Neural cell (in vitro differentiated cells): Measurements from ENCODE around the gene SNRPD2. TPM values are rescaled to one million over a fixed set of nuclear protein-coding genes. Genes with fewer than 3 reads are reported as not detected.

Source experiments
- H2AFZ ChIP-seq: fragments of 200-600, 300-800 bp; sonication (generic), shearing (Covaris generic); 2 replicates; pipeline ENCODE4 v1.6.0; 2014; ENCODE audit warnings: low read depth, mild to moderate bottlenecking, antibody characterized with exemption, low read length, moderate library complexity
- H3F3A ChIP-seq: fragments of 200-600 bp; shearing (Covaris generic); 2 replicates; pipeline ENCODE4 v1.6.1; 2016; ENCODE audit warnings: mild to moderate bottlenecking, moderate library complexity, mixed read lengths, antibody characterized with exemption, low read length; ENCODE audit not compliant: insufficient read depth, poor library complexity, severe bottlenecking
- H3K27ac ChIP-seq: fragments of 200-600, 300-800 bp; sonication (generic), shearing (Covaris generic); 2 replicates; pipeline ENCODE4 v1.5.1; 2014; ENCODE audit warnings: mild to moderate bottlenecking, low read length, moderate library complexity
- H3K27me3 ChIP-seq: fragments of 300-800, 200-600 bp; sonication (generic), shearing (Covaris generic); 2 replicates; pipeline ENCODE4 v1.6.0; 2014; ENCODE audit warnings: mild to moderate bottlenecking, low read depth, low read length, moderate library complexity; ENCODE audit not compliant: insufficient read depth
- H3K36me3 ChIP-seq: fragments of 300-800, 200-600 bp; sonication (generic), shearing (Covaris generic); 2 replicates; pipeline ENCODE4 v1.5.1; 2014; ENCODE audit warnings: mild to moderate bottlenecking, antibody characterized with exemption, low read length, moderate library complexity; ENCODE audit not compliant: insufficient read depth
- H3K4me2 ChIP-seq: fragments of 300-800, 200-600 bp; sonication (generic), shearing (Covaris generic); 2 replicates; pipeline ENCODE4 v1.6.0; 2014; ENCODE audit warnings: mild to moderate bottlenecking, low read length
- H3K4me3 ChIP-seq: fragments of 300-800, 200-600 bp; sonication (generic), shearing (Covaris generic); 2 replicates; pipeline ENCODE4 v1.5.1; 2014; ENCODE audit warnings: mild to moderate bottlenecking, low read length, moderate library complexity
- H3K79me2 ChIP-seq: fragments of 200-600 bp; shearing (Covaris generic); replicated peaks from 2 replicates; pipeline ENCODE4 v1.6.0; 2014; ENCODE audit warnings: mild to moderate bottlenecking, low read length, moderate library complexity; ENCODE audit not compliant: insufficient read depth
- H3K9ac ChIP-seq: fragments of 300-800, 200-600 bp; sonication (generic), shearing (Covaris generic); 2 replicates; pipeline ENCODE4 v1.6.1; 2016; ENCODE audit warnings: mild to moderate bottlenecking, low read length, mixed read lengths
- H3K9me2 ChIP-seq: fragments of 200-600 bp; shearing (Covaris generic); 2 replicates; pipeline ENCODE4 v1.6.1; 2016; ENCODE audit warnings: mild to moderate bottlenecking, low read length, mixed read lengths; ENCODE audit not compliant: insufficient read depth
- H3K9me3 ChIP-seq: fragments of 200-600, 300-800 bp; sonication (generic), shearing (Covaris generic); 2 replicates; pipeline ENCODE4 v1.6.1; 2016; ENCODE audit warnings: mild to moderate bottlenecking, mixed run types, low read length, moderate library complexity, mixed read lengths
- H4K20me1 ChIP-seq: fragments of 200-600 bp; shearing (Covaris generic); 2 replicates; pipeline ENCODE4 v1.6.1; 2016; ENCODE audit warnings: mild to moderate bottlenecking, mixed run types; ENCODE audit not compliant: insufficient read depth
- EZH2 ChIP-seq: fragments of 200-600, 300-800 bp; shearing (Covaris generic), sonication (generic); IDR thresholded peaks from 2 replicates; pipeline ENCODE4 v1.6.1; 2014; ENCODE audit warnings: antibody characterized with exemption, low read length, borderline replicate concordance, mild to moderate bottlenecking; ENCODE audit not compliant: insufficient read depth, poor library complexity, severe bottlenecking
- MXI1 ChIP-seq: fragments of 450-650 bp; conservative IDR thresholded peaks from 2 replicates; pipeline ENCODE4 v1.6.1; 2014; ENCODE audit warnings: antibody characterized with exemption, mild to moderate bottlenecking; ENCODE audit not compliant: poor library complexity, severe bottlenecking
- POLR2AphosphoS5 ChIP-seq: IDR thresholded peaks from 2 replicates; pipeline ENCODE4 v1.6.1; 2012
- RAD21 ChIP-seq: fragments of 450-650 bp; conservative IDR thresholded peaks from 2 replicates; pipeline ENCODE4 v1.6.1; 2014; ENCODE audit warnings: antibody characterized with exemption, mild to moderate bottlenecking, moderate library complexity
- TAF1 ChIP-seq: IDR thresholded peaks from 2 replicates; pipeline ENCODE4 v1.6.1; 2012; ENCODE audit warnings: low read depth
- polyA plus RNA-seq: library from polyadenylated mRNA; depleted of rRNA; stranded (reverse); fragments of >200 nt; gene quantifications from 2 replicates; pipeline ENCODE4 v1.2.3, GENCODE V29; 2014
- TF ChIP-seq, protein P1 (sequence below): IDR thresholded peaks from 2 replicates; pipeline ENCODE4 v1.6.1; 2012; ENCODE audit warnings: borderline replicate concordance

SNRPD2 gene
- polyA plus RNA-seq, 1 donor from 2014 or later: 372 TPM

DNA sequence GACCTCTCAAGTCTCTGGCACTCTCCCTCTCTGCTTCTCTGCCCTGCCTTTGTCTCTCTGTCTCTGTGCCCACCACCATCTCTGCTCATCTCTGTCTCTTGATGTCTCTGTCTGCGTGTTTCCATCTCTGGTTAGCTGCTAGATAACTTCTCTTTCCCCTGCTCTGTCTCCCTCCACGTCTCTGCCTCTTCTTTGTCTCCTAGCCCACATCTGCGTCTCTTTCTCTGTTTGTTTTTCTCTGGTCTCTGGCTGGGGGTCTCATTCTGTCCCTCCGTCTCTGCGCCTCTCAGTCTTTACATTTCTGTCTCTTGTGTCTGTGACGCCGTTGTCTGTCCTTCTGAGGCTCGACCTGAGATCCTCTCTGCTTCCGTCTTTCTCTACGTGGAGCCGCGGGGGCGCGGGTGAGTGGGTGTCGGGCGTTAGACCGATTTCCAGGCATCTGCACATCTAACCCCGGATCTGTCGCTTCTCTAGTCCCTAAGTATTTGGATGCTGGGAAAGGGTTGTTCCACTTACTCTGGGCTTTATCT, 23.3 kb downstream of the SNRPD2 start:
- H2AFZ ChIP-seq: peak overlapping the region; percentile 46
- TF ChIP-seq RAD21 (no peak), MXI1 (peak; percentile 4), EZH2 (no peak)
- TF ChIP-seq, protein P1, sequence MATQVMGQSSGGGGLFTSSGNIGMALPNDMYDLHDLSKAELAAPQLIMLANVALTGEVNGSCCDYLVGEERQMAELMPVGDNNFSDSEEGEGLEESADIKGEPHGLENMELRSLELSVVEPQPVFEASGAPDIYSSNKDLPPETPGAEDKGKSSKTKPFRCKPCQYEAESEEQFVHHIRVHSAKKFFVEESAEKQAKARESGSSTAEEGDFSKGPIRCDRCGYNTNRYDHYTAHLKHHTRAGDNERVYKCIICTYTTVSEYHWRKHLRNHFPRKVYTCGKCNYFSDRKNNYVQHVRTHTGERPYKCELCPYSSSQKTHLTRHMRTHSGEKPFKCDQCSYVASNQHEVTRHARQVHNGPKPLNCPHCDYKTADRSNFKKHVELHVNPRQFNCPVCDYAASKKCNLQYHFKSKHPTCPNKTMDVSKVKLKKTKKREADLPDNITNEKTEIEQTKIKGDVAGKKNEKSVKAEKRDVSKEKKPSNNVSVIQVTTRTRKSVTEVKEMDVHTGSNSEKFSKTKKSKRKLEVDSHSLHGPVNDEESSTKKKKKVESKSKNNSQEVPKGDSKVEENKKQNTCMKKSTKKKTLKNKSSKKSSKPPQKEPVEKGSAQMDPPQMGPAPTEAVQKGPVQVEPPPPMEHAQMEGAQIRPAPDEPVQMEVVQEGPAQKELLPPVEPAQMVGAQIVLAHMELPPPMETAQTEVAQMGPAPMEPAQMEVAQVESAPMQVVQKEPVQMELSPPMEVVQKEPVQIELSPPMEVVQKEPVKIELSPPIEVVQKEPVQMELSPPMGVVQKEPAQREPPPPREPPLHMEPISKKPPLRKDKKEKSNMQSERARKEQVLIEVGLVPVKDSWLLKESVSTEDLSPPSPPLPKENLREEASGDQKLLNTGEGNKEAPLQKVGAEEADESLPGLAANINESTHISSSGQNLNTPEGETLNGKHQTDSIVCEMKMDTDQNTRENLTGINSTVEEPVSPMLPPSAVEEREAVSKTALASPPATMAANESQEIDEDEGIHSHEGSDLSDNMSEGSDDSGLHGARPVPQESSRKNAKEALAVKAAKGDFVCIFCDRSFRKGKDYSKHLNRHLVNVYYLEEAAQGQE: peak; percentile 36
- H3K9me2 ChIP-seq: no peaks in the 10 kb centered on the region
- H4K20me1 ChIP-seq: no peaks in the 10 kb centered on the region
- peak overlapping the region; percentile 68 for H3K4me3 ChIP-seq
- H3K9me3 ChIP-seq: no peaks in the 10 kb centered on the region
- peak overlapping the region; percentile 38 for H3K4me2 ChIP-seq
- H3K9ac ChIP-seq: peak overlapping the region; percentile 75
- H3F3A ChIP-seq: no peaks in the 10 kb centered on the region
- H3K27ac ChIP-seq: peak overlapping the region; percentile 78
- H3K79me2 ChIP-seq: no peaks in the 10 kb centered on the region
- H3K36me3 ChIP-seq: no peaks in the 10 kb centered on the region
- peaks cover 43% of the 10 kb centered on the region for H3K27me3 ChIP-seq

DNA sequence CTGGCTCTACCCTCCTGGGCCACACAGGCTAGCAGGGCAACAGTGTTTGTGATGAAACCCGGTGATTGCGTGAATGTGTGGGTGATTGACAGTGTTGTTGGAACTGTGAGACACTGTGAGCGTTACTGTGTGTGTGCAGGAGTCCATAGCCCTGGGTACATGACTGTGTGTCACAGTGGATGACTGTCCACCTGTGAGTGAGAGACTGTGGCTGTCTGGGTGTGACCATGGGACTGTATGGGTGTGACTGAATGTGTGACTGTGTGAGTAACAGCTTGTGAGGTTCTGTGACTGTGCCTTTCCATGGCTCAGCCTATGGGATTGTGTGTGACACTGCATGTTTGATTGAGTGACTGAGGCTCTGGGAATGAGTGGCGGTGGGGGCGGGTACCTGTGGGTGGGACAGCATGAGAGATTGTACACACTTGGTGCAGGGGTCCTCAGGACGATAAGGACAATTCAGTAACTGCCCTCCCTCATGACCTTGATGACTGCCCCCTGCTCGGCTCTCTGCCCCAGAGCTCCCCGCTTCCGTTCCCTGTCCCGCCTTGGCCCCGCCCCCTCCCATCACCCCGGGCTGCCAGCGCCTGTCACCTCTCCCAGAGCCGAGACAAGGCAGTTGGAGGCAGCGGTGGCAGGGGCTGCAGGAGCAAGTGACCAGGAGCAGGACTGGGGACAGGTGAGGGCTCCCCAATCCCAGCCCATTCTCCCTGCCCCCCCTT, 24.0 kb downstream of the SNRPD2 start, which contains the start of gene GIPR:
Gene GIPR (plus strand): TSS at position 602 of the 722 bp plus-strand sequence. CDS start 1,300 bp downstream, outside the sequence.
- no peaks in the 10 kb centered on the region for H4K20me1 ChIP-seq
- peak within 1 kb of the TSS; percentile 73 for H3K4me2 ChIP-seq
- peak within 1 kb of the TSS; percentile 75 for H3K9ac ChIP-seq
- H3K9me3 ChIP-seq: no peaks in the 10 kb centered on the region
- H3K27me3 ChIP-seq: peaks cover 41% of the 10 kb centered on the region
- H3K9me2 ChIP-seq: no peaks in the 10 kb centered on the region
- H3K4me3 ChIP-seq: peak within 1 kb of the TSS; percentile 68
- no peaks in the 10 kb centered on the region for H3K79me2 ChIP-seq
- H3K27ac ChIP-seq: peak within 1 kb of the TSS; percentile 78
- no peaks in the 10 kb centered on the region for H3K36me3 ChIP-seq
- H2AFZ ChIP-seq: peak within 1 kb of the TSS; percentile 46
- H3F3A ChIP-seq: no peaks in the 10 kb centered on the region
- TF ChIP-seq, protein P1: peak; percentile 8
- TF ChIP-seq MXI1 (peak; percentile 21), TAF1 (no peak), POLR2AphosphoS5 (peak; percentile 59)
